H1 (cell line): ENCODE data around the gene PSMB9. TPM values are rescaled to one million over a fixed set of nuclear protein-coding genes. Genes with fewer than 3 reads are reported as not detected.

Experiments
- CTCF ChIA-PET: fragments of 300-600 bp; sonication (Branson Sonifier 250); formaldehyde crosslinking; loops from one replicate; lab custom pipeline; 2021; ENCODE audit not compliant: partially characterized antibody; lab: Charles Lee
- POLR2A ChIA-PET: fragments of 300-600 bp; sonication (Branson Sonifier 250); formaldehyde crosslinking; loops from one replicate; lab custom pipeline; 2021; ENCODE audit warnings: inconsistent platforms; ENCODE audit not compliant: partially characterized antibody; lab: Charles Lee
- DNase-seq, 2 experiments: peaks; one replicate each; pipeline versions ENCODE4 v3.0.0 to v3.0.0-alpha.2; 2010 to 2022; ENCODE audit warnings: low spot score in 2 of 2, low read depth in 1 of 2, mixed read lengths in 1 of 2
- FAIRE-seq: peaks from 2 replicates; lab custom pipeline; 2011; peaks lifted over from hg19 to GRCh38; lab: Jason Lieb, UNC
- H2AFZ ChIP-seq: 2 replicates; pipeline ENCODE4 v1.8.1; 2012; ENCODE audit warnings: low read length, inconsistent platforms
- H2AK5ac ChIP-seq: 2 replicates; pipeline ENCODE4 v1.6.1; 2013; ENCODE audit warnings: low read depth, low read length
- H2BK120ac ChIP-seq: replicated peaks from 2 replicates; pipeline ENCODE3; 2013; ENCODE audit warnings: low read depth, low read length, inconsistent platforms
- H2BK12ac ChIP-seq: 2 replicates; pipeline ENCODE4 v1.6.1; 2013; ENCODE audit warnings: low read depth, low read length
- H2BK15ac ChIP-seq: 2 replicates; pipeline ENCODE4 v1.6.1; 2013; ENCODE audit warnings: low read length
- H2BK20ac ChIP-seq: 2 replicates; pipeline ENCODE4 v1.6.1; 2013; ENCODE audit warnings: low read length
- H2BK5ac ChIP-seq: 2 replicates; pipeline ENCODE4 v1.6.1; 2013; ENCODE audit warnings: low read depth, low read length
- H3K14ac ChIP-seq: 2 replicates; pipeline ENCODE4 v1.6.1; 2013; ENCODE audit warnings: inconsistent platforms; ENCODE audit not compliant: insufficient read length
- H3K18ac ChIP-seq: 2 replicates; pipeline ENCODE4 v1.6.1; 2013; ENCODE audit warnings: low read length; ENCODE audit errors: extremely low read depth
- H3K23ac ChIP-seq: 2 replicates; pipeline ENCODE4 v1.6.1; 2013; ENCODE audit warnings: inconsistent platforms; ENCODE audit not compliant: insufficient read length
- H3K23me2 ChIP-seq: 2 replicates; pipeline ENCODE4 v1.6.1; 2013; ENCODE audit warnings: low read depth, low read length
- H3K27ac ChIP-seq: 2 replicates; pipeline ENCODE4 v1.6.1; 2011; ENCODE audit warnings: low read depth, low read length, inconsistent platforms
- H3K27me3 ChIP-seq, 4 experiments: replicated peaks in 1 of 4; 1 replicate in 1 of 4; 2 replicates in 3 of 4; pipeline versions ENCODE4 v1.6.1 to v1.8.1; 2011 to 2013; ENCODE audit warnings: low read length in 3 of 4, mild to moderate bottlenecking in 3 of 4, inconsistent platforms in 2 of 4, mixed read lengths in 2 of 4, moderate library complexity in 1 of 4; ENCODE audit not compliant: control insufficient read depth in 3 of 4, insufficient read depth in 3 of 4; ENCODE audit errors: extremely low read depth in 1 of 4
- H3K36me3 ChIP-seq, 4 experiments: 2 replicates each; pipeline versions ENCODE4 v1.6.1 to v1.8.1; 2011 to 2013; ENCODE audit warnings: mild to moderate bottlenecking in 4 of 4, low read length in 3 of 4, moderate library complexity in 2 of 4, control low read depth in 1 of 4, inconsistent platforms in 1 of 4; ENCODE audit not compliant: insufficient read depth in 4 of 4, control insufficient read depth in 2 of 4
- H3K4ac ChIP-seq: replicated peaks from 2 replicates; pipeline ENCODE3; 2013; ENCODE audit warnings: low read length, low read depth, mixed read lengths, inconsistent platforms; ENCODE audit not compliant: insufficient read length
- H3K4me1 ChIP-seq, 4 experiments: replicated peaks in 1 of 4; 1 replicate in 1 of 4; 2 replicates in 3 of 4; pipeline versions ENCODE4 v1.6.1 to v1.8.1; 2011 to 2013; ENCODE audit warnings: low read length in 3 of 4, inconsistent platforms in 2 of 4, mixed read lengths in 1 of 4; ENCODE audit not compliant: insufficient read depth in 4 of 4, control insufficient read depth in 3 of 4
- H3K4me2 ChIP-seq, 2 experiments: 2 replicates each; pipeline versions ENCODE4 v1.6.1 to v1.8.1; 2011 to 2013; ENCODE audit warnings: low read depth in 2 of 2, low read length in 2 of 2, control low read depth in 1 of 2, inconsistent platforms in 1 of 2, mild to moderate bottlenecking in 1 of 2; ENCODE audit not compliant: insufficient read depth in 1 of 2
- H3K4me3 ChIP-seq, 4 experiments: fragments of 200-600, 300-600 bp in 1 of 4; sonication (generic), shearing (Covaris generic), sonication (Bioruptor Twin) in 1 of 4; 2 replicates each; pipeline versions ENCODE4 v1.5.1 to v1.8.1; 2011 to 2016; ENCODE audit warnings: low read length in 4 of 4, low read depth in 3 of 4, control low read depth in 2 of 4, inconsistent platforms in 2 of 4, mild to moderate bottlenecking in 2 of 4, mixed read lengths in 1 of 4, moderate library complexity in 1 of 4; ENCODE audit not compliant: insufficient read depth in 2 of 4; ENCODE audit errors: extremely low read depth in 1 of 4
- H3K56ac ChIP-seq: replicated peaks from 2 replicates; pipeline ENCODE3; 2013; ENCODE audit warnings: low read depth, mild to moderate bottlenecking, mixed read lengths, low read length, inconsistent platforms; ENCODE audit not compliant: insufficient read length
- H3K79me1 ChIP-seq: 2 replicates; pipeline ENCODE4 v1.6.1; 2013; ENCODE audit warnings: low read depth, low read length, control low read depth
- H3K79me2 ChIP-seq, 2 experiments: 2 replicates each; pipeline versions ENCODE4 v1.6.1 to v1.8.1; 2012 to 2013; ENCODE audit warnings: low read length in 2 of 2, mild to moderate bottlenecking in 2 of 2, inconsistent platforms in 1 of 2; ENCODE audit not compliant: insufficient read depth in 2 of 2, control insufficient read depth in 1 of 2
- H3K9ac ChIP-seq, 4 experiments: replicated peaks in 1 of 4; 1 replicate in 1 of 4; 2 replicates in 3 of 4; pipeline versions ENCODE4 v1.6.1 to v1.8.1; 2011 to 2013; ENCODE audit warnings: low read depth in 3 of 4, low read length in 3 of 4, control low read depth in 2 of 4, mild to moderate bottlenecking in 2 of 4, moderate library complexity in 2 of 4, inconsistent platforms in 1 of 4; ENCODE audit errors: extremely low read depth in 1 of 4
- H3K9me3 ChIP-seq, 2 experiments: 2 replicates each; pipeline versions ENCODE4 v1.6.1 to v1.8.1; 2012 to 2013; ENCODE audit warnings: mild to moderate bottlenecking in 2 of 2, moderate library complexity in 2 of 2, control low read depth in 1 of 2, inconsistent platforms in 1 of 2, low read depth in 1 of 2, low read length in 1 of 2, mixed read lengths in 1 of 2; ENCODE audit not compliant: insufficient read depth in 2 of 2
- H4K20me1 ChIP-seq, 2 experiments: replicated peaks in 1 of 2; 2 replicates each; pipeline versions ENCODE3 to v1.8.1; 2011 to 2013; ENCODE audit warnings: inconsistent platforms in 2 of 2, low read length in 2 of 2, mild to moderate bottlenecking in 1 of 2; ENCODE audit not compliant: insufficient read depth in 2 of 2, control insufficient read depth in 1 of 2
- H4K5ac ChIP-seq: 2 replicates; pipeline ENCODE4 v1.6.1; 2013; ENCODE audit warnings: low read length, low read depth, mixed read lengths, inconsistent platforms; ENCODE audit not compliant: insufficient read length
- H4K8ac ChIP-seq: 2 replicates; pipeline ENCODE4 v1.8.0; 2013; ENCODE audit warnings: mild to moderate bottlenecking, moderate library complexity, low read length, inconsistent platforms; ENCODE audit not compliant: insufficient read depth; ENCODE audit errors: extremely low read depth
- H4K91ac ChIP-seq: replicated peaks from 2 replicates; pipeline ENCODE3; 2013; ENCODE audit warnings: low read length, mixed read lengths, inconsistent platforms; ENCODE audit not compliant: insufficient read length
- ASH2L ChIP-seq: fragments of 200-600, 300-600 bp; sonication (generic); IDR thresholded peaks from one replicate; pipeline ENCODE4 v1.7.1; 2017; ENCODE audit warnings: low read length
- CHD2 ChIP-seq: IDR thresholded peaks from 2 replicates; pipeline ENCODE4 v1.6.1; 2012; ENCODE audit warnings: low read length, improper control_type of control experiment
- E2F6 ChIP-seq: IDR thresholded peaks from 2 replicates; pipeline ENCODE4 v1.6.1; 2012; ENCODE audit warnings: inconsistent platforms
- EP300 ChIP-seq, 2 experiments: IDR thresholded peaks; 1 replicate in 1 of 2; 2 replicates in 1 of 2; pipeline ENCODE4 v1.6.1; 2011 to 2012; ENCODE audit warnings: low read depth in 2 of 2, low read length in 2 of 2, mild to moderate bottlenecking in 2 of 2, borderline replicate concordance in 1 of 2, inconsistent platforms in 1 of 2, moderate library complexity in 1 of 2
- KDM4A ChIP-seq: IDR thresholded peaks from one replicate; pipeline ENCODE4 v1.7.1; 2012; ENCODE audit warnings: low read depth, mild to moderate bottlenecking, moderate library complexity, low read length, inconsistent platforms; ENCODE audit not compliant: severe bottlenecking
- SAP30 ChIP-seq: fragments of 300-600 bp; sonication (generic); IDR thresholded peaks from 2 replicates; pipeline ENCODE4 v1.7.1; 2012; ENCODE audit warnings: low read length, moderate library complexity, mild to moderate bottlenecking, inconsistent platforms; ENCODE audit not compliant: insufficient read depth, insufficient replicate concordance
- SIN3A ChIP-seq, 2 experiments: IDR thresholded peaks in 1 of 2; conservative IDR thresholded peaks in 1 of 2; 2 replicates each; pipeline ENCODE4 v1.6.1; 2011 to 2012; ENCODE audit warnings: low read length in 2 of 2, improper control_type of control experiment in 1 of 2, low read depth in 1 of 2, mild to moderate bottlenecking in 1 of 2
- SUZ12 ChIP-seq: fragments of 200-600 bp; sonication (generic); IDR thresholded peaks from 2 replicates; pipeline ENCODE4 v1.6.1; 2012; ENCODE audit warnings: mild to moderate bottlenecking, inconsistent platforms, low read length, moderate library complexity, mixed read lengths
- TAF7 ChIP-seq: optimal IDR thresholded peaks from 2 replicates; pipeline ENCODE3; 2011; ENCODE audit warnings: low read depth, mild to moderate bottlenecking, inconsistent platforms, low read length, moderate library complexity, borderline replicate concordance
- USF2 ChIP-seq: IDR thresholded peaks from 2 replicates; pipeline ENCODE4 v1.6.1; 2011; ENCODE audit warnings: low read length, improper control_type of control experiment
- WGBS, 2 experiments: shearing (Covaris generic) in 1 of 2; methylation state at CpG; one replicate each; pipeline versions ENCODE4 v1.1.6 to v1.1.7; 2013 to 2015; ENCODE audit warnings: low lambda C conversion rate in 2 of 2, mixed read lengths in 2 of 2, inconsistent platforms in 1 of 2, low coverage in 1 of 2, missing lambda C conversion rate in 1 of 2; ENCODE audit not compliant: insufficient replicate concordance in 2 of 2, insufficient coverage in 1 of 2, insufficient read length in 1 of 2; ENCODE audit errors: extremely low coverage in 1 of 2, missing lambda C conversion rate in 1 of 2; 5-methylcytosine and 5-hydroxymethylcytosine counted together
- polyA plus RNA-seq, 7 experiments: library from polyadenylated mRNA; depleted of rRNA in 3 of 7; stranded (reverse) in 5 of 7; unstranded in 2 of 7; fragments of >200 nt in 5 of 7; fragments of 200-250 nt in 2 of 7; gene quantifications; 1 replicate in 5 of 7; 2 replicates in 1 of 7; 4 replicates in 1 of 7; pipeline versions ENCODE4 v1.2.1 to v1.2.3, GENCODE V29; 2011 to 2013; ENCODE audit warnings: missing spikeins in 2 of 7, mixed read lengths in 2 of 7
- total RNA-seq: library from RNA; stranded (reverse); fragmentation: NEBNext Ultra II Directional; extraction: Animal tissue kit (Norgen Biotek cat#: 25700); gene quantifications from 2 replicates; pipeline ENCODE4 v1.2.1, GENCODE V29; 2021

The PSMB9 gene
- total and polyA plus RNA-seq, 2 of the 8 experiments (the other 6 are each of a cell fraction or from before 2014, with no cell fraction given) = 4.5 to 22.8 TPM

- Histone ChIP-seq H3K27ac (no peak overlapping the region), H3K4ac (no peak overlapping the region)
These were observed 41.0 kb downstream of the PSMB9 start for GRCh38 chr6:32895006-32895345.

More at GRCh38 chr6:32895006-32895345, 41.0 kb downstream of the PSMB9 start:
- TF ChIP-seq SAP30 (peak; percentile 84), CHD2 (no peak), SUZ12 (no peak), E2F6 (no peak), SIN3A (conservative IDR thresholded peaks at IDR 0.05 in 1 of 2, IDR thresholded peaks at IDR 0.05 in 1 of 2; ENCODE audit: low read depth in 1 of 2, low read length in 2 of 2) (0 out of 4 replicates have a peak, but pooled peaks of 1 of the 2 experiments have one; percentile 53), ASH2L (no peak), KDM4A (peak; percentile 33), EP300 (IDR thresholded peaks at IDR 0.05; ENCODE audit: borderline replicate concordance in 1 of 2, low read depth in 2 of 2, low read length in 2 of 2) (no peak), USF2 (no peak), TAF7 (peak; percentile 1)
- H3K23ac ChIP-seq = no peak overlapping the region
- CTCF ChIA-PET = interaction anchor here (0.6 to 3.3 kb wide), 8 partner anchors 9 to 60 kb away, joined by 3 to 16 read pairs (median 3); partner anchors contain the start of gene HLA-DMA
- H2BK120ac ChIP-seq = no peak overlapping the region
- no peak overlapping the region for H2BK20ac ChIP-seq
- H4K8ac ChIP-seq = no peak overlapping the region; the same call in 1 of the 2 replicates
- H3K4me1 ChIP-seq = peaks cover 0 to 4% (median 1%) of the 10 kb centered on the region in 4 experiments; a peak in 2 of 7 replicates
- H3K23me2 ChIP-seq = peaks cover 7% of the 10 kb centered on the region
- H3K9ac ChIP-seq = peak overlapping the region in 3 of 4 experiments; percentile 58 to 66 (median 62); a peak in 6 of 7 replicates
- no peak overlapping the region for H4K91ac ChIP-seq
- no peak for FAIRE-seq
- H2BK12ac ChIP-seq = no peak overlapping the region; the same call in 1 of the 2 replicates
- H3K9me3 ChIP-seq = no peaks in the 10 kb centered on the region
- peaks cover 2% of the 10 kb centered on the region in 2 experiments for H4K20me1 ChIP-seq
- H3K79me2 ChIP-seq = peaks cover 0 to 13% of the 10 kb centered on the region in 2 experiments; a peak in 1 of 4 replicates
- WGBS, 2 experiments = 2% methylated on average over 8 of the region's 8 CpGs; no CpG with 5 or more reads in 1 of the 2 experiments
- H3K36me3 ChIP-seq = no peaks in the 10 kb centered on the region
- H2BK5ac ChIP-seq = no peak overlapping the region
- H3K4me3 ChIP-seq = peak overlapping the region; percentile 74 to 92 (median 84)
- H4K5ac ChIP-seq = no peak overlapping the region
- H3K18ac ChIP-seq = peak overlapping the region; percentile 17; the same call in 1 of the 2 replicates
- H2AFZ ChIP-seq = peak overlapping the region; percentile 79; the same call in 1 of the 2 replicates
- H3K14ac ChIP-seq = no peak overlapping the region
- no peak overlapping the region for H2BK15ac ChIP-seq
- no peaks in the 10 kb centered on the region; a peak in 1 of 7 replicates for H3K27me3 ChIP-seq
- H3K56ac ChIP-seq = no peak overlapping the region
- H2AK5ac ChIP-seq = no peak overlapping the region
- H3K79me1 ChIP-seq = peaks cover 5% of the 10 kb centered on the region; the same call in 1 of the 2 replicates
- POLR2A ChIA-PET = interaction anchor here (0.6 to 5.8 kb wide), 11 partner anchors 10 to 728 kb away, joined by 3 to 117 read pairs (median 8); partner anchors contain the start of genes BRD2, HLA-DMA, HLA-DMB and TAP2
- DNase-seq = no peak
- peak overlapping the region; percentile 87 to 99 for H3K4me2 ChIP-seq
